A549 (cell line): Measurements from ENCODE around the gene GGTLC3. TPM values are rescaled to one million over a fixed set of nuclear protein-coding genes. Genes with fewer than 3 reads are reported as not detected.
"Not testable (repeated sequence)": the region's sequence is repeated elsewhere in the genome, so short reads cannot be mapped to it uniquely, and the experiment has no call there.

Source experiments
- ATAC-seq, 2 experiments: fragments of 200-7000 bp in 1 of 2; fragments of >200 bp in 1 of 2; cut with Nextera tagmentation in 1 of 2; cut with Tn5 transposase in 1 of 2; 3 replicates each; pipeline versions ENCODE4 v1.8.0 to v1.9.1; 2018 to 2020; ENCODE audit warnings: mild to moderate bottlenecking in 1 of 2, moderate library complexity in 1 of 2
- CTCF ChIA-PET: fragments of 300-600 bp; sonication (Branson Sonifier 250); formaldehyde crosslinking; extraction: SDS; loops from one replicate; lab custom pipeline; 2021; ENCODE audit warnings: antibody characterized with exemption, inconsistent platforms; lab: Yijun Ruan, JAX
- POLR2A ChIA-PET: fragments of 350-600 bp; formaldehyde crosslinking; extraction: SDS; loops from one replicate; lab custom pipeline; 2021; ENCODE audit warnings: antibody characterized with exemption, inconsistent platforms; lab: Yijun Ruan, JAX
- DNase-seq, 2 experiments: peaks; one replicate each; pipeline versions ENCODE4 v3.0.0 to v3.0.0-alpha.2; 2011 to 2016; ENCODE audit warnings: low read depth in 1 of 2, low spot score in 1 of 2
- FAIRE-seq: peaks from 2 replicates; lab custom pipeline; 2011; peaks lifted over from hg19 to GRCh38; lab: Jason Lieb, UNC
- H3K27ac ChIP-seq, 2 experiments: fragments of >200 bp; sonication (Bioruptor Twin); formaldehyde crosslinking; 3 replicates each; pipeline ENCODE4 v1.5.1; 2016 to 2017
- H3K4me1 ChIP-seq: fragments of >200 bp; sonication (Bioruptor Twin); formaldehyde crosslinking; 3 replicates; pipeline ENCODE4 v1.6.1; 2016
- H3K4me2 ChIP-seq: fragments of >200 bp; sonication (Bioruptor Twin); formaldehyde crosslinking; 3 replicates; pipeline ENCODE4 v1.6.1; 2016
- H3K4me3 ChIP-seq: fragments of >200 bp; sonication (Bioruptor Twin); formaldehyde crosslinking; 3 replicates; pipeline ENCODE4 v1.5.1; 2016
- H3K9me3 ChIP-seq: fragments of >200 bp; sonication (Bioruptor Twin); formaldehyde crosslinking; 3 replicates; pipeline ENCODE4 v1.6.1; 2016
- WGBS: methylation state at CpG from one replicate; pipeline ENCODE4 v1.1.6; 2017; ENCODE audit errors: missing lambda C conversion rate; 5-methylcytosine and 5-hydroxymethylcytosine counted together
- polyA plus RNA-seq, 4 experiments: library from polyadenylated mRNA; depleted of rRNA in 3 of 4; stranded (reverse); fragments of >200 nt; fragmentation: RNase III in 1 of 4; extraction: RNeasy Plus Mini Kit Qiagen cat#74134 plus additional on column Dnase treatment in 1 of 4; gene quantifications; 2 replicates in 3 of 4; 3 replicates in 1 of 4; pipeline ENCODE4 v1.2.3, GENCODE V29; 2011 to 2017

GGTLC3 gene
- polyA plus RNA-seq, 2 of the 4 experiments (the other 2 are of a cell fraction) = not detected

DNA sequence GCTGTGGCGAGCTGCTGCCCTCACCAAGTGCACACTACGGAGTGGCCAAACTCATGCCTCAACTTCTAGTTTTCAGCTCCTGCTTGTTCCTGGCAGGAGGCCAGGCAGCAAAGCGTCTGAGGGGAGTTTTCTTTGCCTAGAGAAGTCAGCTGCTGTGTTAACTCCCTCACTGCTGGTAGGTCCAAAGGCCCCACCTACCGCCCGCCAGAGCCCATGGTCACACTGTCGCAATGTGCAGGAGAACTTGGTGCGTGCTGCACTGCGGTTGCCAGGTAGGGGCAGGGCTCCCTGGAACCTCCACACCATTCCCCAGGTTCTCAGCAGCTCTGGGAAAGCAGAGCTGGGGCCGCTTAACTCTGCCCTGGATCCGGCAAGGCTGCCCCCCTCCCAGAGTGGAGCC, 5.6 kb downstream of the GGTLC3 start:
- H3K27ac ChIP-seq, H3K4me1 ChIP-seq, ATAC-seq, CTCF ChIA-PET, H3K4me3 ChIP-seq, H3K9me3 ChIP-seq, H3K4me2 ChIP-seq, DNase-seq, FAIRE-seq, POLR2A ChIA-PET: not testable (repeated sequence)
- no CpG with 5 or more reads among the region's 10 CpGs for WGBS

DNA sequence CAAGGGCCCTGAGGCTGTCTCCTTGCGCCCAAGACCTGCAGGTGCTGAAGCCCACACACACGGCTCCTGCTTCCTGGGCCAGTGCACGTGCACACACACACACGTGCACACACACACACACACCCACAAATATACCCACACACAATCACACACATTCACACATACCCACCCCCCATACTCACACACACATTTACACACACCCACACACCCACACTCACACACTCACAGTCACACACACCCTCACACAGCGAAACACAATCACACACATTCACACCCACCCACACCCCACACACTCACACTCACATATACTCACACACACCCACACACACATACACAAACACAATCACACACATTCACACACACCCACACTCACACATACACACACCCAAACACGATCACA, 6.6 kb downstream of the GGTLC3 start:
- 88% methylated on average over 6 of the region's 6 CpGs for WGBS
- H3K4me3 ChIP-seq, CTCF ChIA-PET, H3K27ac ChIP-seq, POLR2A ChIA-PET, FAIRE-seq, ATAC-seq, H3K4me1 ChIP-seq, H3K9me3 ChIP-seq, H3K4me2 ChIP-seq, DNase-seq: not testable (repeated sequence)

DNA sequence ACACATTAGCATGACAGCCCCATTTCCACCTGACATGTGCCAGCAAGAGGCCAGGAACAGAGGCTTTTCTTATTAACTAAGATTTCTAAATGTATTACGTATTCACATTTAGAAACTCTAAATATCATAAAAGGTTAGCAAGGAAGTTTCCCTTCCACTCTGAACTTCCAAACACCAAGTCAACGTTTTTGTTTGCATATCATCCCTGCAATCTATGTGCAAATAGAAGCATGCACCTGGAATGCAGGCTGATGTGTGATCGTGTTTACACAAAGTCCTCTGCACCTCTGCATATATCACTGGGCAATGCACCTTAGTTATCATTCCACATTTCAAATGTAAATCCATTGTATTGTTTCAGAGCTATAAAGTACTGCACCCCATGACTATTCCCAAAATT, 21.7 kb downstream of the GGTLC3 start:
- WGBS = no CpG with 5 or more reads among the region's 3 CpGs
- H3K4me3 ChIP-seq, H3K27ac ChIP-seq, H3K4me2 ChIP-seq, ATAC-seq, POLR2A ChIA-PET, DNase-seq, CTCF ChIA-PET, FAIRE-seq, H3K9me3 ChIP-seq, H3K4me1 ChIP-seq: not testable (repeated sequence)

Other genes with a start within 250 kb of the GGTLC3 start
- 0.24 and 0.34 TPM in 2 replicates for gene TMEM191B, start 9.6 kb upstream of the GGTLC3 start, polyA plus RNA-seq (2011; rRNA removed)
- gene TMEM191B, start 9.6 kb upstream of the GGTLC3 start, polyA plus RNA-seq (2017; fragmentation: RNase III; extraction: RNeasy Plus Mini Kit Qiagen cat#74134 plus additional on column Dnase treatment) = 0.53 to 0.70 TPM (median 0.67 TPM) in 3 replicates
- gene RIMBP3, start 93.8 kb upstream of the GGTLC3 start, polyA plus RNA-seq (2011; rRNA removed) = 0.31 and 0.36 TPM in 2 replicates
- gene RIMBP3, start 93.8 kb upstream of the GGTLC3 start, polyA plus RNA-seq (2017; fragmentation: RNase III; extraction: RNeasy Plus Mini Kit Qiagen cat#74134 plus additional on column Dnase treatment) = 0.38 to 0.57 TPM (median 0.54 TPM) in 3 replicates